AG09319 (cell line): ENCODE data around the gene MTHFR.

Experiments used
- DNase-seq: peaks from one replicate; pipeline ENCODE4 v3.0.0-alpha.2; 2010; ENCODE audit warnings: low read depth; ENCODE audit errors: extremely low read depth
- TF ChIP-seq, protein P1 (sequence below): IDR thresholded peaks from 2 replicates; pipeline ENCODE4 v1.5.1; 2011; ENCODE audit warnings: low read depth, mild to moderate bottlenecking, inconsistent platforms, low read length, moderate library complexity

MTHFR gene

GRCh38 chr1:11778844-11779623 is 26.7 kb downstream of the MTHFR start:
- TF ChIP-seq, protein P1, sequence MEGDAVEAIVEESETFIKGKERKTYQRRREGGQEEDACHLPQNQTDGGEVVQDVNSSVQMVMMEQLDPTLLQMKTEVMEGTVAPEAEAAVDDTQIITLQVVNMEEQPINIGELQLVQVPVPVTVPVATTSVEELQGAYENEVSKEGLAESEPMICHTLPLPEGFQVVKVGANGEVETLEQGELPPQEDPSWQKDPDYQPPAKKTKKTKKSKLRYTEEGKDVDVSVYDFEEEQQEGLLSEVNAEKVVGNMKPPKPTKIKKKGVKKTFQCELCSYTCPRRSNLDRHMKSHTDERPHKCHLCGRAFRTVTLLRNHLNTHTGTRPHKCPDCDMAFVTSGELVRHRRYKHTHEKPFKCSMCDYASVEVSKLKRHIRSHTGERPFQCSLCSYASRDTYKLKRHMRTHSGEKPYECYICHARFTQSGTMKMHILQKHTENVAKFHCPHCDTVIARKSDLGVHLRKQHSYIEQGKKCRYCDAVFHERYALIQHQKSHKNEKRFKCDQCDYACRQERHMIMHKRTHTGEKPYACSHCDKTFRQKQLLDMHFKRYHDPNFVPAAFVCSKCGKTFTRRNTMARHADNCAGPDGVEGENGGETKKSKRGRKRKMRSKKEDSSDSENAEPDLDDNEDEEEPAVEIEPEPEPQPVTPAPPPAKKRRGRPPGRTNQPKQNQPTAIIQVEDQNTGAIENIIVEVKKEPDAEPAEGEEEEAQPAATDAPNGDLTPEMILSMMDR, result no peak
- no peak for DNase-seq

DNA sequence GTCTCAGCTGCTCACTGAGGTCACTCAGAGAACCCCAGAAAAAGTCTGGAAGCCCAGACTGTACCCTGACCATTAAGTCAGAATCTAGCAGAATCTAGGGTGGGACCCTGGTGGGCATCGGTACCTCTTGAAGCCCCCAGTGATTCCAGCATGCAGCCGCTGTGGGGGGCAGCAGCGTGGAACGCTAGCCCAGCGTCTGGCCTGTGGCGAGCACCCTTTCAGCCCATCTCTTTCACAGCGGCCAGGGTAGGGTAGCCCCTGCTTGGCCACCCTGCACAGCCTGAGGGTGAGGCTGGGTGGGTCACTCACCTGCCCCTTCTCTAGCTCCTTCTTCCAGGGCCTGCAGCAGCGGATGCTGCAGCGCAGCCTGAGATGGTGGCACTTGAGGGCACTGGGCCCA is 27.4 kb downstream of the MTHFR start:
- TF ChIP-seq, protein P1, result no peak
- DNase-seq, result no peak

DNA sequence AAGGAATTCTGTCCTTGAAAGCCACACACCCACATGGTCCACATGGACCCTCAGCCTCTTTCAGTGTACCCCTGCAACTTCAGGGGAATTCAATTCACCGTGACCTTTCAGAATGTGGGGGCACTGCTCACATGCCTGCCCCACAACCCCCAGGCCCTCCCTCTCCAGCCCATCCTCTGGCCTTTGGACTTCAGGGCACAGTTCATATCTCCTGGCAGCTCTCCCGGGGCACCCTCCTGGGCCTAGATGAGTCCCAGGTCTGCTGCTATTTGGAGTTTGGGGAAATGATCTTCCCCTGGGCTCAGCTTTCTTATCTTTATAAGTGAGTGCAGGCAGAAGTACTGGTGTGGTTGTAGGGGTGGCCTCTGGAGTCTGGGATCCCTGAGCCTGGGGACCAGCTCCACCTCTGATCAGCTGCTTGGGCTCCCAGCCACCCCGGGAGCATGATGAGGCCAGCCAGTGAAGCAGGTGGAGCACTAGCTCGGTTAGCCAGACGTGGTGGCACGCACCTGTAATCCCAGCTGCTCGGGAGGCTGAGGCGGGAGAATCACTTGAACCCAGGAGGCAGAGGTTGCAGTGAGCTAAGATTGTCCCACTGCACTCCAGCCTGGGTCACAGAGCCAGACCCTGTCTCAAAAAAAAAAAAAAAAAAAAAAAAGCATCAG is 28.0 kb downstream of the MTHFR start:
- DNase-seq, result no peak
- TF ChIP-seq, protein P1, result no peak

DNA sequence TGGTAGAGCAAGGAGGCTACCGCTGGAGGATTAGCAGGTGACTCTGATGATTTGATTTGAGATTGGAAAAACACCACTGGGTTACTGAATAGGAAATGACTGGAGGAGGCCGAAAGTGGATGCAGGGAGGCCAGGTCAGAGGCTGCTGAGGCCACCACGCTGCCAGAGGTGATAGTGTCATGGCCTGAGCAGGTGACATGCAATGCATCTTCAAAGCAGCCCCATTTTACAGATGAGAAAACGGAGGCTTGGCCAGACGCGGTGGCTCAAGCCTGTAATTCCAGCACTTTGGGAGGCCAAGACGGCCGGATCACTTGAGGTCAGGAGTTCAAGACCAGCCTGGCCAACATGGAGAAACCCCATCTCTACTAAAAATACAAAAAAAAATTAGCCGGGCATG is 31.0 kb downstream of the MTHFR start:
- TF ChIP-seq, protein P1, result no peak
- no peak for DNase-seq

GRCh38 chr1:11772458-11772857 is 33.3 kb downstream of the MTHFR start:
- TF ChIP-seq, protein P1, result no peak

GRCh38 chr1:11771481-11772043 is 34.2 kb downstream of the MTHFR start:
- no peak for DNase-seq
- TF ChIP-seq, protein P1, result no peak

More at GRCh38 chr1:11772458-11772857, 33.3 kb downstream of the MTHFR start:
- DNase-seq, result no peak

- TF ChIP-seq, protein P1, result no peak
- no peak for DNase-seq
These were observed 35.8 kb downstream of the MTHFR start for GRCh38 chr1:11770011-11770410.
